Measurements from ENCODE around the gene SLC25A43.
A peak's percentile ranks its signal among the peaks of the same experiment; 100 is the strongest.
"Not testable (repeated sequence)": the region's sequence is repeated elsewhere in the genome, so short reads cannot be mapped to it uniquely, and the experiment has no call there.

SLC25A43 gene

DNA sequence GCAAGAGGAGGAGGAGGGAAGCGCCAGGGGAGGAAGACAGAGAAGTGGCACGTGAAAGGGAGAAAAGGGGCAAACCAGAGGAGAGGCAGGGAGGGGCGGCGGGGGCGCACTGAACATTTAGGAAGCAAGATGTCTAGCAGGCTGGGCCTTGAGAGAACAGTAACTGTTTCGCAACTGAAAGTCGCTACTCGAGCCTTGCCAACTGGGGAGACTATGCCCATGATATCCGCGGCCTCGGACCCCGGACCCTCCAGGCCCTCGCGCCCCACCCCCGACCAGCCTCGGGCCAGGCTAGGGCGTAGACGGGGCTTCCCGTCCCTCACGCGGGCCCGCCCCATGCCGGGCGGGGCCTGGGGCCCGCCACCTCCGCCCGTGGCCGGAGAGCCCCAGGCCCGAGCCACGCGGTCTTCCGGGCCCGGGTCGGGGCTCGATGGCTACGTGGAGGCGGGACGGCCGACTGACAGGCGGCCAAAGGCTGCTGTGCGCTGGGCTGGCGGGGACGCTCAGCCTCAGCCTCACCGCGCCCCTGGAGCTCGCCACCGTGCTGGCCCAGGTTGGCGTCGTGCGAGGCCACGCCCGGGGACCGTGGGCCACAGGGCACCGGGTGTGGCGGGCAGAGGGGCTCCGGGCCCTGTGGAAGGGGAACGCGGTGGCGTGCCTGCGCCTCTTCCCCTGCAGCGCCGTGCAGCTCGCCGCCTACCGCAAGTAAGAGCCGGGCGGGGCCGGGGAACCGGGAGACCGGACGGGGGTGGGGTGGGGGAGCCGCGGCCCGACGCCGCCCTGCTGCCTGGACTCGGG lies at the start of gene SLC25A43:
Gene SLC25A43 (plus strand): TSS at position 363 of the 798 bp plus-strand sequence. CDS start 68 bp downstream, at position 431.
- DNase-seq, result peak; percentile 44

DNA sequence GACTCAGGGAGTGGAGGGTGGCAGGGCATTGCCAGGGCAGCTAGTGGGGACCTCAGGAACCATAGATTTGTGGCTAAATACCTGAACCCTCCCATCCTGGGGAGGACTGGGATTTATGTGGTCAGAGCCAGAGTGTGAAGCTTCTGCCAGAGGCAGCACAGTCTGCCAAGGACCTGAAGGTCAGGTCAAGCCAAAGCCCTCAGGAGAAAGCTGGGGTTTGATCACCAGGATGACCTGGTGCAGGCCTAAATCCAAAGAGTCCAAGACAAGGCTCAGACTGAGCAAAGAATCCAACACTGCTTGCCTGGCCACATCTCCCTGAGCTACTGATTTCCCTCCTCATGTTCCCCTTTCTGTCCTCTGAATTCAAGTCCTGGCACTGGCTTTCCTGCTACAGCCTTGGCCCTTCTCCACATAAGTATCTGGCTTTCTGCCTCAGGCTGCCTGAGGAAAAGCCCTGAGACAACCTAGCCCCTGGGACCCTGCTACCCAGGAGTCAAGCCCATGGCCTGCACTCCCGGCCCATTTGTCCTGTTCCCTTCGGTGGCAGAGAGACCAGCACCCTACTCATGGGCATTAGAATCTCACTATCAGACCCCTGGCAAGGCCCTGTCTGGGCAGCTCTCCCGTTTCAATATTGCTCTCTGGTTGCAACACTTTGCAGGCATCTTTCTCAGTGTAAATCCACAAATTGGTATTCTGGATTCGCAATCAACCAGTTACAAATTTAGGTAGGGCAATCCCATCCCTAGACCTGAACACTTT lies 39.3 kb upstream of the SLC25A43 start:
- no peak for DNase-seq

DNA sequence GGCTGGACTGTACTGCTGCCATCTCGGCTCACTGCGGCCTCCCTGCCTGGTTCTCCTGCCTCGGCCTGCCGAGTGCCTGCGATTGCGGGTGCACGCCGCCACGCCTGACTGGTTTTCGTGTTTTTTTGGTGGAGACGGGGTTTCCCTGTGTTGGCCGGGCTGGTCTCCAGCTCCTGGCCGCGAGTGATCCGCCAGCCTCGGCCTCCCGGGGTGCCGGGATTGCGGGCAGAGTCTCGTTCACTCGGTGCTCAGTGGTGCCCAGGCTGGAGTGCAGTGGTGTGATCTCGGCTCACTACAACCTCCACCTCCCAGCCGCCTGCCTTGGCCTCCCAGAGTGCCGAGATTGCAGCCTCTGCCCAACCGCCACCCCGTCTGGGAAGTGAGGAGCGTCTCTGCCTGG lies 37.7 kb upstream of the SLC25A43 start:
- DNase-seq, result not testable (repeated sequence)

DNA sequence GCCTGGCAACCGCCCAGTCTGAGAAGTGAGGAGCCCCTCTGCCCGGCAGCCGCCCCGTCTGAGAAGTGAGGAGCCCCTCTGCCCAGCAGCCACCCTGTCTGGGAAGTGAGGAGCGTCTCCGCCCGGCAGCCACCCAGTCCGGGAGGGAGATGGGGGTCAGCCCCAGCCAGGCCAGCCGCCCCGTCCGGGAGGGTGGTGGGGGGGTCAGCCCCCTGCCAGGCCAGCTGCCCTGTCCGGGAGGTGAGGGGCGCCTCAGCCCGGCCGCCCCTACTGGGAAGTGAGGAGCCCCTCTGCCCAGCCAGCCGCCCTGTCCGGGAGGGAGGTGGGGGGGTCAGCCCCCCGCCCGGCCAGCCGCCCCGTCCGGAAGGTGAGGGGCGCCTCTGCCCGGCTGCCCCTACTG lies 37.1 kb upstream of the SLC25A43 start:
- DNase-seq, result not testable (repeated sequence)

DNA sequence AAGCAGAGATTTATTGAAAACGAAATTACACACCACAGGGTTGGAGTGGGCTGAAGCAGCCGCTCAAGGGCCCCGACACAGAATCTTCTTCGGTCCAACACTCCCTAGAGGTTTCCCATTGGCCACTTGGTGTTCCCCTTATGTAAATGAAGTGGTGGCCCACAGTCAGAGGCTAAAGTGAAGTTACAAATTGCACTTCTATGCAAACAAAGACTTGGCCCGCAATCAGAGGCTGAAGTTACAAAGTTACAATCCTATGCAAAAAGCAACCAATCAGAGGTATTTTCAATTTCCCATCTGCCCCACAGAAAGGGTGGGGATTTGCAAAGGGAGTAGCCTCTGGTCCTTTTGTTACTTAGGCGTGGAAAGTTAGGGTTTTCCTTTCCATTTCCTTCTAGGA lies 35.7 kb upstream of the SLC25A43 start:
- DNase-seq, result no peak

DNA sequence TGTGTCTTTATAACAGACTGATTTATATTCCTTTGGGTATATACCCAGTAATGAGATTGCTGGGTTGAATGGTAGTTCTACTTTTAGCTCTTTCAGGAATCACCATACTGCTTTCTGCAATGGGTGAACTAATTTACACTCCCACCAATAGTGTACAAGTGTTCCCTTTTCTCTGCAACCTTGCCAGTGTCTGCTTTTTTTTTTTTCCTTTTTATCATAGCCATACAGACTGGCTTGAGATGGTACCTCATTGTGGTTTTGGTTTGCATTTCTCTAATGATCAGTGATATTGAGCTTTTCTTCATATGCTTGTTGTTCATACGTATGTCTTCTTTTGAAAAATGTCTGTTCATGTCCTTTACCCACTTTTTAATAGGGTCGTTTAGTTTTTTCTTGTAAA lies 27.3 kb upstream of the SLC25A43 start:
- not testable (repeated sequence) for DNase-seq

DNA sequence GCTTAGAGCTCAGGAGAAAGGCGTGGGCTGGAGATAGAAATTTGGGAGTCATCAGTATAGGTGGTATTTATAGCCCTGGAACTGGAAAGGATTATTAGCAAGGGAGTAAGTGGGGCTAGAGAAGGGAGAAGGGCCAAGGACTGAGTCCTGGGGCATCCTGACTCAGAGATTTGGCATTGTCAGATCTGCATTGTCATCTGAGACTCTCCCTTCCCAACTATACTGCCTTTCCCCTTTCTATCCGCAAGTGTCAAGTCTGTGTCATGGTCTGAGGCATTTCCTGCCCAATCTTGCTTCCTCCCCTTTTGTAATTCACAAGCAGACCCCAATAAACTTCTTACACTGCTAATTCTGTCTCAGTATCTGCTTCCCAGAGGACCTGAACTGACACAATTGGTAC lies 24.4 kb upstream of the SLC25A43 start:
- DNase-seq, result no peak

DNA sequence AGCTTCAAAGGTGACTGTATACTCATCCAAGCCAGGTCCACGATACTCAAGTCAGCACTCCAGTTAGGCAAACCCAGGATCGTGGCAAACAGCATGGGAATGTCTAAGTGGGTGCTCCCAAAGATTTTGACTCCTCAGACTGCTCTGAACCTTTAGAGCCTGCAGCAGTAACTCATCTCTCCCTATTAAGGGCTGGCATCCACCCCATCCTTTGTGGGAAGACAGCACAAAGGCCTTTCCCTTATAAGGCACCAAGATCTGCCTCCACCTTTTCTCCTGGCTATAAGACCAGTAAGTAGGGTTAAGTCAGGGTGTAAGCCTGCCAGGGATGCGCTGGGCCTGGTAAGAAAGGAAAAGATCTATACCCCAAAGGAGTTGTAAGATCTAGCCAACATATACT lies 23.6 kb upstream of the SLC25A43 start:
- DNase-seq, result no peak

DNA sequence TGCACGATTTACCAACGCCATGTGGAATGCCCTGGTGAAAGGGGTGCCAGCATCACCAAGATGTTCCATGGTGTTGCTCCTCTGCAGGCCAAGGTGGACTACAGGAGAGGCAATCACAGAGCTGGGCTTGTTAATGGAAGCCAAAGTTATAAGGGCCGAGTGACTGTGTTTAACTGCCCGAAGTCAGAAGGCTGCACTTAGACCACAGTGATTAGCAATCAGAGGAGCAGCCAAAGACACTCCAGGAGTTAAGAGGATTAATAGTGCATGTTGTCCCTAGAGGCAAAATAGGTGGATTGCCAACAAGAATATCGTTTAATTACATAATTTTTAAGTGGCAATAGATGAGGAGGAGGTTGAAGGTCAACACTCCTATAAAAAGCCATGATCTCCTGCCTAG lies 22.8 kb upstream of the SLC25A43 start:
- DNase-seq, result no peak

DNA sequence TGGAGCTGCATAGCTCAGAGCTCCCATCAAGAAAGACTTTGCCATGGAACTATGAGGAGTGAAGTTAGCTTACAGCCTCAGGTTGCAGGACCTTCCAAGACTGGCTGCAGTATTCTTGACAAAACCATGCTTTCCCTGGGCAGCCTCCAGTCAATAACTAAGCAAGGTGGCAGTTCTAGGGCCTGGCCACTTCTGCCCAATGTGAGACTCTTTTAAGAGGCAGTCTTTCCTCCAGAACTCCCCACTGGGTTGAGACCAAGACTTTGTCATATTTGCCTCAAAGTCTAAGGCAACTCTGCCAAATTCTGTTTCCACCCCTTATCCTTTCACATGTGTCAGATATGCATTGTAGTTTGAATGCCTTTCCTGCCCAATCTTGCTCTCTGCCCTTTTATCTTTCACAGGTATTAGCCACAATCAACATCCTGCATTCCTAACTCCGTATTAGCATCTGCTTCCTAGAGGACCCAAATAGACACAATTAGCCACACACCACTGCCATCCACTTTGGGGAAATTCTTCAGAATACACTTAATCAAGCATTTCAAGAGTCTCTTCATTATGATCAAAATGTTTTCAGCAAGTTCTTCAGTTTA lies 17.7 kb upstream of the SLC25A43 start:
- DNase-seq, result no peak

DNA sequence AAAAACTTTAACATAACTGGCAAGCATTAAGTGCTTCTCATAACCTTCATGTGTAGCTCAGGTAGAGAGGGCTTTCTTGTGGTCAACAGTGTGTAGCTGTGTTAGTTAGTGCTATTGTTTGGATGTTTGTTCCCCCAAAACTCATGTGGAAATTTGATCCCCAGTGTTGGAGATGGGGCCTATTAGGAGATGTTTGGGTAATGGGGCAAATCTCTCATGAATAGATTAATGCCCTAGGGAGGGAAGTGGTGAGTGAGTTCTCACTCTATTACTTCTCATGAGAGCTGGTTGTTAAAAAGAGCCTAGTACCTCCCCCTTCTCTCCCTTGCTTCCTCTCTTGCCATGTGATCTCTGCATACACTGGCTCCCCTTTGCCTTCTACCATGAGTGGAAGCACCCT lies 16.5 kb upstream of the SLC25A43 start:
- DNase-seq, result no peak

DNA sequence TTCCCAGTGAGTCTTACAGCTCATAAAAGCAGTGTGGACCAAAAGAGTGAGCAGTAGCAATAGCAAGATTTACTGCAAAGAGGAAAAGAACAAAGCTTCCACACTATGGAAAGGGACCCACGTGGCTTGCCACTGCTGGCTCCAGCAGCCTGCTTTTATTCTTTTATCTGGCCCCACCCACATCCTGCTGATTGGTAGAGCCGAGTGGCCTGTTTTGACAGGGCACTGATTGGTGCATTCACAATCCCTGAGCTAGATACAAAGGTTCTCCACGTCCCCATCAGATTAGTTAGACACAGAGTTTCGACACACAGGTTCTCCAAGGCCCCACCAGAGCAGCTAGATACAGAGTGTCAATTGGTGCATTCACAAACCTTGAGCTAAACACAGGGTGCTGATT lies 12.5 kb upstream of the SLC25A43 start:
- DNase-seq, result not testable (repeated sequence)

DNA sequence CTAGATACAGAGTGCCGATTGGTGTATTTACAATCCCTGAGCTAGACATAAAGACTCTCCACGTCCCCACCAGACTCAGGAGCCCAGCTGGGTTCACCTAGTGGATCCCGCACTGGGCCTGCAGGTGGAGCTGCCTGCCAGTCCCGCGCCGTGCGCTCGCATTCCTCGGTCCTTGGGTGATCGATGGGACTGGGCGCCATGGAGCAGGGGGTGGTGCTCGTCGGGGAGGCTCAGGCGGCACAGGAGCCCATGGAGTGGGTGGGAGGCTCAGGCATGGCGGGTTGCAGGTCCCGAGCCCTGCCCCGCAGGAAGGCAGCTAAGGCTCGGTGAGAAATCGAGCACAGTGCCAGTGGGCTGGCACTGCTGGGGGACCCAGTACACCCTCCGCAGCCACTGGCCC lies 11.7 kb upstream of the SLC25A43 start:
- DNase-seq, result not testable (repeated sequence)

DNA sequence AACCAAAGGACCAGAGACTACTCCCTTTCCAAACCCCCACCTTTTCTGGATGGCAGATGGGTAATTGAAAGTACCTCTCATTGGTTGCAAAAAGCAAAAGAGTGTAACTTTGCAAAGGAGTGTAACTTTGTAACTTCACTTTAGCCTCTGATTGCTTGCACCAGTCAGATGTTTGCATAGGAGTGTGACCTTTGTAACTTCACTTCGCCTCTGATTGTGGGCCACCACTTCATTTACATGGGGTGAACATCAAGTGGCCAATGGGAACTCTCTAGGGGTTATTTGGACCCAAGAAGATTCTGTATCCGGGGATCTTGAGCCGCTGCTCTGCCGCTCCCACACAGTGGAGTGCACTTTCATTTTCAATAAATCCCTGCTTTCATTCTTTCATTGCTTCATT lies 9.9 kb upstream of the SLC25A43 start:
- DNase-seq, result no peak

DNA sequence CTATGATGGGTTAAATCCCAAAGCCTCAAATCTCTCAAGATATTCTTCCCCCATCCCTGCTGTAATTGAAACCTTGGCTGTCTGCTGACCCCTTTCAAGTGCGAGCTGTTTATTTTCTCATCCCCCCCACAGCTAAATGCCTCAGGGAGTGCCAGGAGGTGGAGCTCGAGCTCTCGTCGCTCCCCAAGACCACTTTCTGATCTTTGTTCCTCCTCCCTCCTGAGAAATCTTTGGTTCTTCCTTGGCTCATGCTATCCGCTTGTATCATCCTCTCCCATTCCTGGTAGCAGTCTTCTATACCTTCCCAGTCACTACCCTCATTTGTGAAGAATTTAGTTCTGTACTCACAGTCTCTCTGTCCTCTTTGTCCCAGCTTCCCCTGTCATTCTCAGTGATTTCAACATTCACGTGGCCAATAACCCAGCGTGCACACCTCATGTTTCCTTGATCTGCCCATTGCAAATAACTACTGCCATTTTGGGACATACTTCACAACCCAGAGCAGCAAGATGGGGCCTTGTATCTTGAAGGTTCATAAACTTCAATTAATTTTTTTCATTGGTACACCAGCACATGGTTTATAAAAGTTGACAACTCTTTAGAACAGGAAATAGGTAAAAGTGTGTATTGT lies 9.2 kb upstream of the SLC25A43 start:
- DNase-seq, result no peak

DNA sequence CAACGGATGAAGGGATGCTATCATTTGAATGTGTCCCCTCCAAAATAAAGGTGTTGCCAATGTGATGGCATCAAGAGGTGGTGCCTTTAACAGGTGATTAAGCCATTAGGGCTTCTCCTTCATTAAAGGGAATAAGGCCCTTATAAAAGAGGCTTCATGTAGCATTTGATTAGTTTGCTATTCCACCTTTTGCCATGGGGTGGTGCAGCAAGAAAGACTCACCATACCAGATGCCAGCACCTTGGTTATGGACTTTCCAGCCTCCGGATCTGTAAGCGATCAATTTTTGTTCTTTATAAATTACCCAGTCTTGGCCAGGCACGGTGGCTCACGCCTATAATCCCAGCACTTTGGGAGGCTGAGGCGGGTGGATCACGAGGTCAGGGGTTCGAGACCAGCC lies 7.9 kb upstream of the SLC25A43 start:
- peak; percentile 12 for DNase-seq

DNA sequence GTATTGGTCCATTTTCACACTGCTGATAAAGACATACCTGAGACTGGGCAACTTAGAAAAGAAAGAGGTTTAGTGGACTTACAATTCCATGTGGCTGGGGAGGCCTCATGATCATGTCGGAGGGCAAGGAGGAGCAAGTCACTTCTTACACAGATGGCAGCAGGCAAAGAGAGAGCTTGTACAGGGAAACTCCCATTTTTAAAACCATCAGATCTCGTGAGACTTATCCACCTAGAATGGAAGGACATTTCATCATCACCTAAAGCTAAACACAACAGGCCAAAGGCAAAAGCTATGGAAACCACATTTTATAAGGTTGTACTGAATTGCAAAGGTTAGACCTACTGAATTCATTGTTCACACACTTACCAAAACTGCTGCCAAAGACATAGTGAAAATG lies 6.0 kb upstream of the SLC25A43 start:
- no peak for DNase-seq

DNA sequence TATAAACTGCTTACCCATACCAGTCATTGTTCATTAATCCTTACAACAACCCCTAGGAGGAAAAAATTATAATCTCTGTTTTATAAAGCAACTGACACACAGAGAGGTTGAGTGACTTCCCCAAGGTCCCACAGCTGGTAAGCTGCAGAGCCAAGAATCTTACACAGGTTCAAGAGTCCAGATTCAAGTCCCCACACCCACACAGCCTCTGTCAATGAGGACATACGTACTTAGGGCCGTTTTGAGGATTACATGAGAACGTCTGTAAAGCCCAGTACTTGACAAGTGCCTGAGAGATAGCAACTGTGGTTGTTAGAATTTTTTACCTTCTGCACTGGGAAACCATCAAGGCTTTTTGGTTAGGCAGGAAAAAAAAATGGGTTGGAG lies 556 bp upstream of the SLC25A43 start:
- DNase-seq, result no peak

DNA sequence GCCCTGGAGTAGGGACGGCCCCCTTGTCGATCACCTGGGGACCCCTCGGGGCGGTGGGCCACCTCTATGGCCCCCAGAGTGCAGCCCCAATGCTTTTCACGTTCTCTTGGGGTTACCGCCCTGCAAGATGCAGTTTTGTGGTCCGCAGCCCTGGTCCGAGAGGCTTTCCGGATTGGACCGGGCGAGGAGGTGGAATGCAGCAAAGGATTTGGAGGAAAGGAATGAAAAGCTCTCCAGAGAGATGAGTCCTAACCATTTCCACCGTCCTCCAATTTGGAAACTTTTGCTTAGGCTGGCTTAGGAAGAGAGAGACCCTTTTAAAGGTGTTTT lies 601 bp downstream of the SLC25A43 start:
- DNase-seq, result no peak

DNA sequence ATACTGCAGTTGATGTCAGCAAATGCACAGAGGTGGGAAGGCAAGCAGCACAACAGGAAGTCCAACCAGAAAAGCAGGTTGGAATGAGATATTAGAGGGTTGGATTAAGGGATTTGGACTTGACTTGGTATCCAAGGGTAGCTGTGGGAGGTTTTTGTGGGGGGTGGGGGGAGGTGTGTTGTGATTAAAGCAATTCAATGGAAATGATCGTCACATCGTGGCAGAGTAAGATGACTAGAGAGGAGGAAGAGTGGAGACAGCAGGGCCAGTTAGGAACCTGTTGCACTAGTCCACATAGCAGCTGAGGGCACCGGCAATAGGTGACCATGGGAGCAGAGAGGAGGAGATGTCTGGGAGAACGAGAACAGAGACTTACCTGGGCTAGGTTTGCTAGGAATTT lies 2.4 kb downstream of the SLC25A43 start:
- no peak for DNase-seq

DNA sequence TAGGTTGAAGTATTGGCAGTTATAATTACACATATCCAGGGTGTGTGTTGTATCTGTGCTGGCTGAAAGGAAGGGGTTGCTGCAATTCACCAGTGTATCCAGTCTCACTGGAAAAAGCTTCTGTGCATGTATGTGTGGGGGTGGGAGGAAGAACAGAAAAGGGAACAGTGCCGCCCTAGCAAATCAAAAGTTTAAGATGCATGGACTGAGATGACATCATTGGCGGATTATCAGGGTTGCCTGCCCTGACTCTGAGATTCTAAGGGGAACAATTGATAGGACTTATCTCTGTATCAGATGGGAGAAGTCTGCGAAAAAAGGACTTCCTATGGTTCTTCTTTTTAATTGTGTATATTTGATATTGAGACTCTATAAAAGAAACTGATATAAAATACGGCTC lies 3.5 kb downstream of the SLC25A43 start:
- no peak for DNase-seq

DNA sequence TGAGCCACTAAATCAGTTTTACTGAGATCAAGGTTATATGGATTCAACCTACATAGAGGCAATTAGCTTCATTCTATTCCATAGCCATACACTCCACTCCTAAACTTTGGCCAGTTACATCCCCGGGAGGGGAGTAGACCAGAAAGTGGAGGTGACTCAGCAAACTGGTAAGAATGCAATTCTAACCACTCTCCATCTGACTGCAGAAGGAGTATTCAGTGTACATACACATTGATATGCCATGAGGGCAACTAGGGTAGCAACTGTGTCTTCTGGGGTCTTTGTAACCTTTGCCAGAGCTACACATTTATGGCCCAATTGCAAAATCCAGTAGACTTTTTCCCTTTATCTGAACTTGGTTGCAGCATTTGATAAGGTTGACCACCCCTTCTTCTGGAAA lies 7.6 kb downstream of the SLC25A43 start:
- no peak for DNase-seq

DNA sequence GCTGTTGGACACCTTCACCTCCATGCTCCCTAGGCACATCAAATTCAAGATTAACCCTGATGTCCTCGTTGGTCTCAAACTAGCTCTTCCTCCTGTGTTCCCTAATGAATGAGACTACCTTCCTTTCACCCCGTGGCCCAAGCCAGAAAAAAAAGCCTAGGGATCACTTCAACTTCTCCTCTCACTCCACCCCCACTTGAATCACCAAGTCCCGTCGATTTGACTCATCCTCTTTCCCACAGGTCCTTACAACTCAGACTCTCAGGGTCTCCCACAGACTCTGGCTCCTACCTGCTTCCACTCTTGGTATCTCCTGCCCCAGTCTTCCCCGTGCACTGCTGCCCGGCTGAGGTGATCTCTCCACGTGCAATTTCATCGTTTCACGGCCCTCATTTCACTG lies 8.5 kb downstream of the SLC25A43 start:
- no peak for DNase-seq

All from activated CD4-positive, alpha-beta T cell treated with anti-CD3 and anti-CD28 coated beads, Interleukin-10, Interleukin-2, amounts not matched to agents 100 ng/mL and 50 ng/mL, durations not matched to agents 16 hours and 8 hours (primary cell).